A549 (cell line): ENCODE measurements around the gene TTC16.
A peak's percentile ranks its signal among the peaks of the same experiment; 100 is the strongest.

ENCODE experiments used
- CBX8 ChIP-seq: fragments of 200-600 bp; sonication (generic); IDR thresholded peaks from 2 replicates; pipeline ENCODE4 v1.6.1; 2016
- CHD2 ChIP-seq: fragments of 150-350 bp; IDR thresholded peaks from 2 replicates; pipeline ENCODE4 v1.6.1; 2014; ENCODE audit warnings: low read length; ENCODE audit not compliant: partially characterized antibody
- ESRRA ChIP-seq: fragments of 150-350 bp; IDR thresholded peaks from 2 replicates; pipeline ENCODE4 v1.6.1; 2014; ENCODE audit warnings: mild to moderate bottlenecking, low read length, borderline replicate concordance
- JUNB ChIP-seq: fragments of >200 bp; sonication (Bioruptor Twin); formaldehyde crosslinking; IDR thresholded peaks from 2 replicates; pipeline ENCODE4 v1.6.1; 2016
- MAFK ChIP-seq: fragments of 450-650 bp; IDR thresholded peaks from 2 replicates; pipeline ENCODE4 v1.6.1; 2014; ENCODE audit not compliant: partially characterized antibody
- MYC ChIP-seq: IDR thresholded peaks from 2 replicates; pipeline ENCODE4 v1.6.1; 2012; ENCODE audit warnings: mild to moderate bottlenecking, inconsistent platforms, low read length, improper control_type of control experiment, borderline replicate concordance
- POLR2A ChIP-seq: IDR thresholded peaks from 2 replicates; pipeline ENCODE4 v1.6.1; 2012; ENCODE audit warnings: mild to moderate bottlenecking, low read length
- POLR2AphosphoS2 ChIP-seq: conservative IDR thresholded peaks from 2 replicates; pipeline ENCODE4 v1.6.1; 2012; ENCODE audit warnings: low read length, improper control_type of control experiment, inconsistent platforms
- RCOR1 ChIP-seq: fragments of 150-350 bp; IDR thresholded peaks from 2 replicates; pipeline ENCODE4 v1.6.1; 2014; ENCODE audit warnings: antibody characterized with exemption, low read length, low read depth
- TF ChIP-seq, protein P1 (sequence below): fragments of >200 bp; sonication (Bioruptor Twin); formaldehyde crosslinking; IDR thresholded peaks from 3 replicates; pipeline ENCODE4 v1.5.1; 2016
- TF ChIP-seq, protein P2 (sequence below): fragments of 200-600 bp; sonication (generic); IDR thresholded peaks from 2 replicates; pipeline ENCODE4 v1.6.1; 2016; ENCODE audit warnings: antibody characterized with exemption, mild to moderate bottlenecking, moderate library complexity
- TF ChIP-seq, protein P3 (sequence below): fragments of 250-450 bp; sonication (Bioruptor Pico); IDR thresholded peaks from 2 replicates; pipeline ENCODE4 v1.5.0; 2021; ENCODE audit warnings: mild to moderate bottlenecking, moderate library complexity, borderline replicate concordance
- TF ChIP-seq, protein P4 (sequence below): IDR thresholded peaks from 2 replicates; pipeline ENCODE4 v1.6.1; 2012
- TF ChIP-seq, protein P5 (sequence below): fragments of 450-650 bp; IDR thresholded peaks from 2 replicates; pipeline ENCODE4 v1.6.1; 2014; ENCODE audit warnings: antibody characterized with exemption

GRCh38 chr9:127741831-127742434 is 26.1 kb downstream of the TTC16 start:
- TF ChIP-seq CBX8 (no peak), ESRRA (no peak), POLR2A (no peak), POLR2AphosphoS2 (no peak), MAFK (peak; percentile 91), JUNB (no peak), MYC (no peak), RCOR1 (no peak), CHD2 (no peak)
- TF ChIP-seq, protein P1, sequence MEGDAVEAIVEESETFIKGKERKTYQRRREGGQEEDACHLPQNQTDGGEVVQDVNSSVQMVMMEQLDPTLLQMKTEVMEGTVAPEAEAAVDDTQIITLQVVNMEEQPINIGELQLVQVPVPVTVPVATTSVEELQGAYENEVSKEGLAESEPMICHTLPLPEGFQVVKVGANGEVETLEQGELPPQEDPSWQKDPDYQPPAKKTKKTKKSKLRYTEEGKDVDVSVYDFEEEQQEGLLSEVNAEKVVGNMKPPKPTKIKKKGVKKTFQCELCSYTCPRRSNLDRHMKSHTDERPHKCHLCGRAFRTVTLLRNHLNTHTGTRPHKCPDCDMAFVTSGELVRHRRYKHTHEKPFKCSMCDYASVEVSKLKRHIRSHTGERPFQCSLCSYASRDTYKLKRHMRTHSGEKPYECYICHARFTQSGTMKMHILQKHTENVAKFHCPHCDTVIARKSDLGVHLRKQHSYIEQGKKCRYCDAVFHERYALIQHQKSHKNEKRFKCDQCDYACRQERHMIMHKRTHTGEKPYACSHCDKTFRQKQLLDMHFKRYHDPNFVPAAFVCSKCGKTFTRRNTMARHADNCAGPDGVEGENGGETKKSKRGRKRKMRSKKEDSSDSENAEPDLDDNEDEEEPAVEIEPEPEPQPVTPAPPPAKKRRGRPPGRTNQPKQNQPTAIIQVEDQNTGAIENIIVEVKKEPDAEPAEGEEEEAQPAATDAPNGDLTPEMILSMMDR: no peak
- TF ChIP-seq, protein P2, sequence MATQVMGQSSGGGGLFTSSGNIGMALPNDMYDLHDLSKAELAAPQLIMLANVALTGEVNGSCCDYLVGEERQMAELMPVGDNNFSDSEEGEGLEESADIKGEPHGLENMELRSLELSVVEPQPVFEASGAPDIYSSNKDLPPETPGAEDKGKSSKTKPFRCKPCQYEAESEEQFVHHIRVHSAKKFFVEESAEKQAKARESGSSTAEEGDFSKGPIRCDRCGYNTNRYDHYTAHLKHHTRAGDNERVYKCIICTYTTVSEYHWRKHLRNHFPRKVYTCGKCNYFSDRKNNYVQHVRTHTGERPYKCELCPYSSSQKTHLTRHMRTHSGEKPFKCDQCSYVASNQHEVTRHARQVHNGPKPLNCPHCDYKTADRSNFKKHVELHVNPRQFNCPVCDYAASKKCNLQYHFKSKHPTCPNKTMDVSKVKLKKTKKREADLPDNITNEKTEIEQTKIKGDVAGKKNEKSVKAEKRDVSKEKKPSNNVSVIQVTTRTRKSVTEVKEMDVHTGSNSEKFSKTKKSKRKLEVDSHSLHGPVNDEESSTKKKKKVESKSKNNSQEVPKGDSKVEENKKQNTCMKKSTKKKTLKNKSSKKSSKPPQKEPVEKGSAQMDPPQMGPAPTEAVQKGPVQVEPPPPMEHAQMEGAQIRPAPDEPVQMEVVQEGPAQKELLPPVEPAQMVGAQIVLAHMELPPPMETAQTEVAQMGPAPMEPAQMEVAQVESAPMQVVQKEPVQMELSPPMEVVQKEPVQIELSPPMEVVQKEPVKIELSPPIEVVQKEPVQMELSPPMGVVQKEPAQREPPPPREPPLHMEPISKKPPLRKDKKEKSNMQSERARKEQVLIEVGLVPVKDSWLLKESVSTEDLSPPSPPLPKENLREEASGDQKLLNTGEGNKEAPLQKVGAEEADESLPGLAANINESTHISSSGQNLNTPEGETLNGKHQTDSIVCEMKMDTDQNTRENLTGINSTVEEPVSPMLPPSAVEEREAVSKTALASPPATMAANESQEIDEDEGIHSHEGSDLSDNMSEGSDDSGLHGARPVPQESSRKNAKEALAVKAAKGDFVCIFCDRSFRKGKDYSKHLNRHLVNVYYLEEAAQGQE: no peak
- TF ChIP-seq, protein P3, sequence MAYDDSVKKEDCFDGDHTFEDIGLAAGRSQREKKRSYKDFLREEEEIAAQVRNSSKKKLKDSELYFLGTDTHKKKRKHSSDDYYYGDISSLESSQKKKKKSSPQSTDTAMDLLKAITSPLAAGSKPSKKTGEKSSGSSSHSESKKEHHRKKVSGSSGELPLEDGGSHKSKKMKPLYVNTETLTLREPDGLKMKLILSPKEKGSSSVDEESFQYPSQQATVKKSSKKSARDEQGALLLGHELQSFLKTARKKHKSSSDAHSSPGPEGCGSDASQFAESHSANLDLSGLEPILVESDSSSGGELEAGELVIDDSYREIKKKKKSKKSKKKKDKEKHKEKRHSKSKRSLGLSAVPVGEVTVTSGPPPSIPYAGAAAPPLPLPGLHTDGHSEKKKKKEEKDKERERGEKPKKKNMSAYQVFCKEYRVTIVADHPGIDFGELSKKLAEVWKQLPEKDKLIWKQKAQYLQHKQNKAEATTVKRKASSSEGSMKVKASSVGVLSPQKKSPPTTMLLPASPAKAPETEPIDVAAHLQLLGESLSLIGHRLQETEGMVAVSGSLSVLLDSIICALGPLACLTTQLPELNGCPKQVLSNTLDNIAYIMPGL (CRISPR knock-in tag): no peak
- TF ChIP-seq, protein P4, sequence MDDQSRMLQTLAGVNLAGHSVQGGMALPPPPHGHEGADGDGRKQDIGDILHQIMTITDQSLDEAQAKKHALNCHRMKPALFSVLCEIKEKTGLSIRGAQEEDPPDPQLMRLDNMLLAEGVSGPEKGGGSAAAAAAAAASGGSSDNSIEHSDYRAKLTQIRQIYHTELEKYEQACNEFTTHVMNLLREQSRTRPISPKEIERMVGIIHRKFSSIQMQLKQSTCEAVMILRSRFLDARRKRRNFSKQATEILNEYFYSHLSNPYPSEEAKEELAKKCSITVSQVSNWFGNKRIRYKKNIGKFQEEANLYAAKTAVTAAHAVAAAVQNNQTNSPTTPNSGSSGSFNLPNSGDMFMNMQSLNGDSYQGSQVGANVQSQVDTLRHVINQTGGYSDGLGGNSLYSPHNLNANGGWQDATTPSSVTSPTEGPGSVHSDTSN: no peak
- TF ChIP-seq, protein P5, sequence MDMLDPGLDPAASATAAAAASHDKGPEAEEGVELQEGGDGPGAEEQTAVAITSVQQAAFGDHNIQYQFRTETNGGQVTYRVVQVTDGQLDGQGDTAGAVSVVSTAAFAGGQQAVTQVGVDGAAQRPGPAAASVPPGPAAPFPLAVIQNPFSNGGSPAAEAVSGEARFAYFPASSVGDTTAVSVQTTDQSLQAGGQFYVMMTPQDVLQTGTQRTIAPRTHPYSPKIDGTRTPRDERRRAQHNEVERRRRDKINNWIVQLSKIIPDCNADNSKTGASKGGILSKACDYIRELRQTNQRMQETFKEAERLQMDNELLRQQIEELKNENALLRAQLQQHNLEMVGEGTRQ: no peak
